SK-N-SH treated with all-trans-retinoic acid at 6 μM for 48 hours (cell line): ENCODE measurements around the gene GSTM4.

ENCODE experiments used
- ARNTL ChIP-seq: fragments of 450-650 bp; formaldehyde crosslinking; IDR thresholded peaks from 2 replicates; pipeline ENCODE4 v1.5.0; 2020; ENCODE audit warnings: low read depth, mild to moderate bottlenecking, moderate library complexity, borderline replicate concordance
- BACH2 ChIP-seq: fragments of 250-450 bp; sonication (Bioruptor Pico); IDR thresholded peaks from 2 replicates; pipeline ENCODE4 v1.9.0; 2021; ENCODE audit warnings: mild to moderate bottlenecking, borderline replicate concordance
- RARB ChIP-seq: fragments of 250-450 bp; sonication (Bioruptor Pico); IDR thresholded peaks from 2 replicates; pipeline ENCODE4 v1.8.0; 2021; ENCODE audit warnings: mild to moderate bottlenecking, moderate library complexity
- SNAI2 ChIP-seq: fragments of 250-450 bp; sonication (Bioruptor Pico); IDR thresholded peaks from 2 replicates; pipeline ENCODE4 v1.5.0; 2020; ENCODE audit warnings: mild to moderate bottlenecking, moderate library complexity
- ZC3H10 ChIP-seq: fragments of 250-450 bp; sonication (Bioruptor Pico); IDR thresholded peaks from 2 replicates; pipeline ENCODE4 v1.5.1; 2021; ENCODE audit warnings: mild to moderate bottlenecking, moderate library complexity
- ZFP30 ChIP-seq: fragments of 450-650 bp; formaldehyde crosslinking; IDR thresholded peaks from 2 replicates; pipeline ENCODE4 v1.5.0; 2022; ENCODE audit warnings: mild to moderate bottlenecking, moderate library complexity
- ZNF565 ChIP-seq: fragments of 450-650 bp; formaldehyde crosslinking; conservative IDR thresholded peaks from 2 replicates; pipeline ENCODE4 v1.5.0; 2020; ENCODE audit warnings: low read depth, mild to moderate bottlenecking, moderate library complexity
- ZNF70 ChIP-seq: fragments of 450-650 bp; formaldehyde crosslinking; IDR thresholded peaks from 2 replicates; pipeline ENCODE4 v1.5.0; 2020; ENCODE audit warnings: mild to moderate bottlenecking, moderate library complexity
- ZNF8 ChIP-seq: fragments of 450-650 bp; formaldehyde crosslinking; IDR thresholded peaks from 2 replicates; pipeline ENCODE4 v1.5.0; 2020; ENCODE audit warnings: mild to moderate bottlenecking, moderate library complexity
- TF ChIP-seq, protein P1 (sequence below): fragments of 250-450 bp; sonication (Bioruptor Pico); IDR thresholded peaks from 2 replicates; pipeline ENCODE4 v1.8.0; 2020; ENCODE audit warnings: mild to moderate bottlenecking, moderate library complexity, borderline replicate concordance

DNA sequence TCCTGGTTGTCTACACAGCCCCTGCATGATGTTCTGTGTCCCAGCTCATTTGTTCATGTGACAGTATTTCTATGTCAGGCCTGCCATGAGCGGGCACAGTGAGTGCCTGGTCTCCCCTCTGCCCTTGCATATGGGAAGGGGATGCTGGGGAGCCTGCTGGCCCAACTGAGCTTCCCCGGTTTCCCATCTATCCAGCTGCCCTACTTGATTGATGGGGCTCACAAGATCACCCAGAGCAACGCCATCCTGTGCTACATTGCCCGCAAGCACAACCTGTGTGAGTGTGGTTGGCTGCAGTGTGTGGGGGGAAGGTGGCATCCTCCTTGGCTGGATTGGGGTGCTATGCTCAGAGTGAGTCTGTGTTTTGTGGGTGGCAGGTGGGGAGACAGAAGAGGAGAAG, 1.5 kb downstream of the GSTM4 start:
- no peak for TF ChIP-seq ARNTL (CRISPR knock-in tag)
- TF ChIP-seq SNAI2 = no peak
- TF ChIP-seq BACH2 = no peak
- no peak for TF ChIP-seq RARB (CRISPR knock-in tag)
- TF ChIP-seq ZNF70 (CRISPR knock-in tag) = no peak
- no peak for TF ChIP-seq ZC3H10
- TF ChIP-seq ZFP30 (CRISPR knock-in tag) = no peak
- no peak for TF ChIP-seq ZNF8 (CRISPR knock-in tag)
- TF ChIP-seq, protein P1, sequence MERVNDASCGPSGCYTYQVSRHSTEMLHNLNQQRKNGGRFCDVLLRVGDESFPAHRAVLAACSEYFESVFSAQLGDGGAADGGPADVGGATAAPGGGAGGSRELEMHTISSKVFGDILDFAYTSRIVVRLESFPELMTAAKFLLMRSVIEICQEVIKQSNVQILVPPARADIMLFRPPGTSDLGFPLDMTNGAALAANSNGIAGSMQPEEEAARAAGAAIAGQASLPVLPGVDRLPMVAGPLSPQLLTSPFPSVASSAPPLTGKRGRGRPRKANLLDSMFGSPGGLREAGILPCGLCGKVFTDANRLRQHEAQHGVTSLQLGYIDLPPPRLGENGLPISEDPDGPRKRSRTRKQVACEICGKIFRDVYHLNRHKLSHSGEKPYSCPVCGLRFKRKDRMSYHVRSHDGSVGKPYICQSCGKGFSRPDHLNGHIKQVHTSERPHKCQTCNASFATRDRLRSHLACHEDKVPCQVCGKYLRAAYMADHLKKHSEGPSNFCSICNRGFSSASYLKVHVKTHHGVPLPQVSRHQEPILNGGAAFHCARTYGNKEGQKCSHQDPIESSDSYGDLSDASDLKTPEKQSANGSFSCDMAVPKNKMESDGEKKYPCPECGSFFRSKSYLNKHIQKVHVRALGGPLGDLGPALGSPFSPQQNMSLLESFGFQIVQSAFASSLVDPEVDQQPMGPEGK (CRISPR knock-in tag) = no peak
- no peak for TF ChIP-seq ZNF565 (CRISPR knock-in tag)
